SK-N-SH treated with all-trans-retinoic acid at 6 μM for 48 hours (cell line): ENCODE data around the gene GK.

Source experiments
- ATAC-seq: fragments of 200-7000 bp; cut with Tn5 transposase; 3 replicates; pipeline ENCODE4 v1.9.1; 2020; ENCODE audit warnings: mild to moderate bottlenecking, moderate library complexity
- ARNTL ChIP-seq: fragments of 450-650 bp; formaldehyde crosslinking; IDR thresholded peaks from 2 replicates; pipeline ENCODE4 v1.5.0; 2020; ENCODE audit warnings: low read depth, mild to moderate bottlenecking, moderate library complexity, borderline replicate concordance
- BACH2 ChIP-seq: fragments of 250-450 bp; sonication (Bioruptor Pico); IDR thresholded peaks from 2 replicates; pipeline ENCODE4 v1.9.0; 2021; ENCODE audit warnings: mild to moderate bottlenecking, borderline replicate concordance
- CREB5 ChIP-seq: fragments of 250-450 bp; sonication (Bioruptor Pico); IDR thresholded peaks from 2 replicates; pipeline ENCODE4 v1.5.1; 2020; ENCODE audit warnings: low read depth, mild to moderate bottlenecking, moderate library complexity
- CSRNP3 ChIP-seq: fragments of 250-450 bp; sonication (Bioruptor Pico); IDR thresholded peaks from 2 replicates; pipeline ENCODE4 v1.5.1; 2021; ENCODE audit warnings: mild to moderate bottlenecking, moderate library complexity
- ESRRG ChIP-seq: fragments of 250-450 bp; sonication (Bioruptor Pico); IDR thresholded peaks from 2 replicates; pipeline ENCODE4 v1.6.1; 2021; ENCODE audit warnings: mild to moderate bottlenecking
- GLIS3 ChIP-seq: fragments of 250-450 bp; sonication (Bioruptor Pico); IDR thresholded peaks from 2 replicates; pipeline ENCODE4 v1.5.0; 2020; ENCODE audit warnings: mild to moderate bottlenecking, moderate library complexity
- ISL1 ChIP-seq: fragments of 250-450 bp; sonication (Bioruptor Pico); IDR thresholded peaks from 2 replicates; pipeline ENCODE4 v2.1.2; 2022; ENCODE audit warnings: mild to moderate bottlenecking, moderate library complexity
- OSR1 ChIP-seq: fragments of 250-450 bp; sonication (Bioruptor Pico); IDR thresholded peaks from 2 replicates; pipeline ENCODE4 v1.8.0; 2022; ENCODE audit warnings: moderate library complexity, mild to moderate bottlenecking, inconsistent platforms
- PATZ1 ChIP-seq: fragments of 250-450 bp; sonication (Bioruptor Pico); IDR thresholded peaks from 2 replicates; pipeline ENCODE4 v1.8.0; 2020; ENCODE audit warnings: mild to moderate bottlenecking, moderate library complexity, borderline replicate concordance
- POU6F1 ChIP-seq: fragments of 250-450 bp; sonication (Bioruptor Pico); IDR thresholded peaks from 2 replicates; pipeline ENCODE4 v1.8.0; 2021; ENCODE audit warnings: low read depth, mild to moderate bottlenecking, moderate library complexity, borderline replicate concordance
- PPARA ChIP-seq: fragments of 250-450 bp; sonication (Bioruptor Pico); IDR thresholded peaks from 2 replicates; pipeline ENCODE4 v1.5.0; 2020; ENCODE audit warnings: mild to moderate bottlenecking, borderline replicate concordance
- RARB ChIP-seq: fragments of 250-450 bp; sonication (Bioruptor Pico); IDR thresholded peaks from 2 replicates; pipeline ENCODE4 v1.8.0; 2021; ENCODE audit warnings: mild to moderate bottlenecking, moderate library complexity
- SNAI2 ChIP-seq: fragments of 250-450 bp; sonication (Bioruptor Pico); IDR thresholded peaks from 2 replicates; pipeline ENCODE4 v1.5.0; 2020; ENCODE audit warnings: mild to moderate bottlenecking, moderate library complexity
- TCF4 ChIP-seq: fragments of 250-450 bp; sonication (Bioruptor Pico); IDR thresholded peaks from 2 replicates; pipeline ENCODE4 v1.8.0; 2021; ENCODE audit warnings: mild to moderate bottlenecking, moderate library complexity, borderline replicate concordance
- TSHZ2 ChIP-seq: fragments of 250-450 bp; sonication (Bioruptor Pico); IDR thresholded peaks from 2 replicates; pipeline ENCODE4 v1.5.0; 2020; ENCODE audit warnings: mild to moderate bottlenecking, moderate library complexity
- ZC3H10 ChIP-seq: fragments of 250-450 bp; sonication (Bioruptor Pico); IDR thresholded peaks from 2 replicates; pipeline ENCODE4 v1.5.1; 2021; ENCODE audit warnings: mild to moderate bottlenecking, moderate library complexity
- ZFP3 ChIP-seq: fragments of 250-450 bp; sonication (Bioruptor Pico); IDR thresholded peaks from 2 replicates; pipeline ENCODE4 v1.5.0; 2020; ENCODE audit warnings: mild to moderate bottlenecking, moderate library complexity
- ZFP30 ChIP-seq: fragments of 450-650 bp; formaldehyde crosslinking; IDR thresholded peaks from 2 replicates; pipeline ENCODE4 v1.5.0; 2022; ENCODE audit warnings: mild to moderate bottlenecking, moderate library complexity
- ZNF565 ChIP-seq: fragments of 450-650 bp; formaldehyde crosslinking; conservative IDR thresholded peaks from 2 replicates; pipeline ENCODE4 v1.5.0; 2020; ENCODE audit warnings: low read depth, mild to moderate bottlenecking, moderate library complexity
- ZNF70 ChIP-seq: fragments of 450-650 bp; formaldehyde crosslinking; IDR thresholded peaks from 2 replicates; pipeline ENCODE4 v1.5.0; 2020; ENCODE audit warnings: mild to moderate bottlenecking, moderate library complexity
- ZNF8 ChIP-seq: fragments of 450-650 bp; formaldehyde crosslinking; IDR thresholded peaks from 2 replicates; pipeline ENCODE4 v1.5.0; 2020; ENCODE audit warnings: mild to moderate bottlenecking, moderate library complexity

GK gene

GRCh38 chrX:30689116-30689515 is 35.9 kb downstream of the GK start (continued):
- no peak for TF ChIP-seq CREB5 (CRISPR knock-in tag)

- no peak for TF ChIP-seq PATZ1 (CRISPR knock-in tag)
- no peak for TF ChIP-seq ARNTL (CRISPR knock-in tag)
- TF ChIP-seq CREB5 (CRISPR knock-in tag), result no peak
- TF ChIP-seq ZNF565, result no peak
- TF ChIP-seq SNAI2, result no peak
- TF ChIP-seq ZC3H10 (CRISPR knock-in tag), result no peak
- TF ChIP-seq TSHZ2, result no peak
- TF ChIP-seq ESRRG (CRISPR knock-in tag), result no peak
- no peak for TF ChIP-seq GLIS3 (CRISPR knock-in tag)
- no peak for ATAC-seq
Observed at GRCh38 chrX:30690330-30690729, 37.1 kb downstream of the GK start.

GRCh38 chrX:30693999-30694650 is 40.9 kb downstream of the GK start:
- ATAC-seq, result no peak
- TF ChIP-seq ESRRG (CRISPR knock-in tag), result no peak
- no peak for TF ChIP-seq ARNTL (CRISPR knock-in tag)
- TF ChIP-seq ZFP3 (CRISPR knock-in tag), result no peak
- TF ChIP-seq CSRNP3 (CRISPR knock-in tag), result no peak
- TF ChIP-seq GLIS3 (CRISPR knock-in tag), result no peak
- no peak for TF ChIP-seq OSR1 (CRISPR knock-in tag)
- TF ChIP-seq BACH2 (CRISPR knock-in tag), result no peak
- no peak for TF ChIP-seq CREB5 (CRISPR knock-in tag)
- TF ChIP-seq ZFP30, result no peak
- TF ChIP-seq PATZ1 (CRISPR knock-in tag), result no peak
- no peak for TF ChIP-seq SNAI2
- no peak for TF ChIP-seq RARB (CRISPR knock-in tag)
- no peak for TF ChIP-seq ZC3H10 (CRISPR knock-in tag)
- no peak for TF ChIP-seq ZNF8 (CRISPR knock-in tag)
- no peak for TF ChIP-seq ZNF70 (CRISPR knock-in tag)
- no peak for TF ChIP-seq PPARA (CRISPR knock-in tag)
- TF ChIP-seq ISL1 (CRISPR knock-in tag), result no peak
- no peak for TF ChIP-seq TCF4 (CRISPR knock-in tag)
- TF ChIP-seq POU6F1, result no peak
